Effector memory CD8-positive, alpha-beta T cell (primary cell): ENCODE data around the gene GALNS.

ENCODE experiments used
- ATAC-seq: fragments of 150-1000 bp; cut with Tn5 transposase; replicated peaks from 2 replicates; pipeline ENCODE4 v1.10.0; 2021; ENCODE audit warnings: mild to moderate bottlenecking, moderate library complexity
- DNase-seq, 3 experiments: peaks; one replicate each; pipeline ENCODE4 v3.0.0; 2021
- H3K27ac Mint-ChIP-seq, 2 donors: one replicate each; pipeline ENCODE4 v1.8.0; 2022; ENCODE audit warnings: mild to moderate bottlenecking in 2 of 2, mixed read lengths in 2 of 2, moderate library complexity in 2 of 2
- H3K27me3 Mint-ChIP-seq, 2 donors: one replicate each; pipeline ENCODE4 v1.8.0; 2022; ENCODE audit warnings: mixed read lengths in 2 of 2
- H3K36me3 Mint-ChIP-seq: one replicate; pipeline ENCODE4 v1.8.0; 2022; ENCODE audit warnings: mild to moderate bottlenecking, moderate library complexity, mixed read lengths; ENCODE audit not compliant: insufficient read depth
- H3K4me1 Mint-ChIP-seq, 2 donors: one replicate each; pipeline ENCODE4 v1.8.0; 2022; ENCODE audit warnings: low read depth in 2 of 2, mixed read lengths in 2 of 2
- H3K4me3 Mint-ChIP-seq, 2 donors: one replicate each; pipeline ENCODE4 v1.8.0; 2022; ENCODE audit warnings: mild to moderate bottlenecking in 2 of 2, mixed read lengths in 2 of 2, moderate library complexity in 2 of 2
- H3K9me3 Mint-ChIP-seq, 2 donors: one replicate each; pipeline ENCODE4 v1.8.0; 2022; ENCODE audit warnings: mixed read lengths in 2 of 2

Gene GALNS

GRCh38 chr16:88876942-88877526 lies 20.3 kb upstream of the GALNS start:
- no peak overlapping the region for H3K27ac Mint-ChIP-seq
- peaks cover 6 to 21% of the 10 kb centered on the region in 2 donors for H3K27me3 Mint-ChIP-seq
- H3K9me3 Mint-ChIP-seq = no peaks in the 10 kb centered on the region
- H3K36me3 Mint-ChIP-seq = peaks cover 8% of the 10 kb centered on the region
- H3K4me1 Mint-ChIP-seq = peaks cover under 1% of the 10 kb centered on the region in 2 donors
- no peak overlapping the region for H3K4me3 Mint-ChIP-seq
- DNase-seq (no peak), ATAC-seq (no peak)

- no peaks in the 10 kb centered on the region for H3K9me3 Mint-ChIP-seq
- H3K4me1 Mint-ChIP-seq = peaks cover 0 to 5% of the 10 kb centered on the region in 2 donors
- H3K36me3 Mint-ChIP-seq = peaks cover 8% of the 10 kb centered on the region
- H3K4me3 Mint-ChIP-seq = no peak overlapping the region
- no peak overlapping the region for H3K27ac Mint-ChIP-seq
- DNase-seq (no peak), ATAC-seq (no peak)
- H3K27me3 Mint-ChIP-seq = peaks cover 13 to 34% of the 10 kb centered on the region in 2 donors
These were observed 19.0 kb upstream of the GALNS start for GRCh38 chr16:88875703-88876234.

GRCh38 chr16:88874938-88875599 lies 18.3 kb upstream of the GALNS start:
- Mint-ChIP-seq H3K27ac (no peak overlapping the region), H3K4me3 (no peak overlapping the region), H3K9me3 (no peaks in the 10 kb centered on the region), H3K27me3 (peaks cover 16 to 35% of the 10 kb centered on the region in 2 donors), H3K4me1 (peaks cover 0 to 5% of the 10 kb centered on the region in 2 donors), H3K36me3 (peaks cover 8% of the 10 kb centered on the region)
- DNase-seq (no peak), ATAC-seq (no peak)

- peaks cover 0 to 5% of the 10 kb centered on the region in 2 donors for H3K4me1 Mint-ChIP-seq
- H3K4me3 Mint-ChIP-seq = no peak overlapping the region
- H3K27ac Mint-ChIP-seq = no peak overlapping the region
- no peak for DNase-seq
- ATAC-seq = no peak
- peaks cover 8% of the 10 kb centered on the region for H3K36me3 Mint-ChIP-seq
- no peaks in the 10 kb centered on the region for H3K9me3 Mint-ChIP-seq
- peaks cover 31 to 40% of the 10 kb centered on the region in 2 donors for H3K27me3 Mint-ChIP-seq
These were observed 16.0 kb upstream of the GALNS start for GRCh38 chr16:88872650-88873331.

GRCh38 chr16:88871730-88872416 lies 15.1 kb upstream of the GALNS start:
- no peak overlapping the region for H3K4me3 Mint-ChIP-seq

GRCh38 chr16:88871349-88871702 lies 14.6 kb upstream of the GALNS start:
- H3K27ac Mint-ChIP-seq = no peak overlapping the region
- H3K4me1 Mint-ChIP-seq = peaks cover 0 to 5% of the 10 kb centered on the region in 2 donors
- ATAC-seq = no peak
- peaks cover 4% of the 10 kb centered on the region for H3K36me3 Mint-ChIP-seq
- H3K9me3 Mint-ChIP-seq = no peaks in the 10 kb centered on the region
- no peak for DNase-seq
- no peak overlapping the region for H3K4me3 Mint-ChIP-seq
- H3K27me3 Mint-ChIP-seq = peaks cover 31 to 38% of the 10 kb centered on the region in 2 donors

More at GRCh38 chr16:88871730-88872416, 15.1 kb upstream of the GALNS start:
- no peak for ATAC-seq
- peaks cover 0 to 5% of the 10 kb centered on the region in 2 donors for H3K4me1 Mint-ChIP-seq
- no peak for DNase-seq
- peaks cover 31 to 38% of the 10 kb centered on the region in 2 donors for H3K27me3 Mint-ChIP-seq
- no peak overlapping the region for H3K27ac Mint-ChIP-seq
- no peaks in the 10 kb centered on the region for H3K9me3 Mint-ChIP-seq
- H3K36me3 Mint-ChIP-seq = peaks cover 8% of the 10 kb centered on the region

GRCh38 chr16:88870608-88871348 lies 14.0 kb upstream of the GALNS start:
- Mint-ChIP-seq H3K36me3 (peaks cover 4% of the 10 kb centered on the region), H3K9me3 (no peaks in the 10 kb centered on the region), H3K27ac (no peak overlapping the region), H3K4me3 (no peak overlapping the region), H3K27me3 (peaks cover 29 to 38% of the 10 kb centered on the region in 2 donors), H3K4me1 (peaks cover 0 to 5% of the 10 kb centered on the region in 2 donors)
- no peak for ATAC-seq
- DNase-seq = no peak

- H3K9me3 Mint-ChIP-seq = no peaks in the 10 kb centered on the region
- no peak for ATAC-seq
- H3K27me3 Mint-ChIP-seq = peaks cover 26 to 38% of the 10 kb centered on the region in 2 donors
- DNase-seq = no peak
- peaks cover 0 to 5% of the 10 kb centered on the region in 2 donors for H3K4me1 Mint-ChIP-seq
- H3K27ac Mint-ChIP-seq = peak overlapping the region in 1 of 2 donors; percentile 57
- H3K4me3 Mint-ChIP-seq = no peak overlapping the region
- H3K36me3 Mint-ChIP-seq = no peaks in the 10 kb centered on the region
These were observed 12.9 kb upstream of the GALNS start for GRCh38 chr16:88869673-88869980.

GRCh38 chr16:88868974-88869672 lies 12.4 kb upstream of the GALNS start:
- Mint-ChIP-seq H3K4me3 (no peak overlapping the region), H3K9me3 (no peaks in the 10 kb centered on the region), H3K36me3 (no peaks in the 10 kb centered on the region), H3K4me1 (peaks cover 0 to 5% of the 10 kb centered on the region in 2 donors), H3K27me3 (peaks cover 26 to 38% of the 10 kb centered on the region in 2 donors), H3K27ac (peak overlapping the region in 1 of 2 donors; percentile 57)
- no peak for DNase-seq
- ATAC-seq = no peak

- Mint-ChIP-seq H3K27me3 (peaks cover 26 to 38% of the 10 kb centered on the region in 2 donors), H3K4me1 (peaks cover 0 to 5% of the 10 kb centered on the region in 2 donors), H3K36me3 (no peaks in the 10 kb centered on the region), H3K9me3 (no peaks in the 10 kb centered on the region), H3K4me3 (no peak overlapping the region), H3K27ac (no peak overlapping the region)
- ATAC-seq (no peak), DNase-seq (no peak)
These were observed 11.0 kb upstream of the GALNS start for GRCh38 chr16:88867581-88868246.

- DNase-seq (no peak), ATAC-seq (no peak)
- peaks cover 0 to 5% of the 10 kb centered on the region in 2 donors for H3K4me1 Mint-ChIP-seq
- no peak within 1 kb of the TSS for H3K4me3 Mint-ChIP-seq
- H3K9me3 Mint-ChIP-seq = no peaks in the 10 kb centered on the region
- no peak within 1 kb of the TSS for H3K27ac Mint-ChIP-seq
- peaks cover 4% of the 10 kb centered on the region for H3K36me3 Mint-ChIP-seq
- peaks cover 25 to 30% of the 10 kb centered on the region in 2 donors for H3K27me3 Mint-ChIP-seq
These were observed 9.6 kb upstream of the GALNS start, which contains the start of gene PABPN1L for GRCh38 chr16:88866151-88866920. PABPN1L (minus strand) TSS chr16:88866660; CDS start chr16:88866606, 54 bp downstream.
